HFF-Myc (cell line): ENCODE data around the gene SHROOM3.

Source experiments
- DNase-seq: peaks from one replicate; pipeline ENCODE4 v3.0.0-alpha.2; 2011; ENCODE audit warnings: low read depth; ENCODE audit errors: extremely low read depth
- H3K4me3 ChIP-seq: replicated peaks from 2 replicates; pipeline ENCODE4 v1.5.1; 2011; ENCODE audit warnings: low read depth, mild to moderate bottlenecking, control low read depth, low read length
- CTCF ChIP-seq: IDR thresholded peaks from 2 replicates; pipeline ENCODE4 v1.5.1; 2012; ENCODE audit warnings: mild to moderate bottlenecking, low read depth, low read length, control low read depth; ENCODE audit errors: missing control alignments

SHROOM3 gene

DNA sequence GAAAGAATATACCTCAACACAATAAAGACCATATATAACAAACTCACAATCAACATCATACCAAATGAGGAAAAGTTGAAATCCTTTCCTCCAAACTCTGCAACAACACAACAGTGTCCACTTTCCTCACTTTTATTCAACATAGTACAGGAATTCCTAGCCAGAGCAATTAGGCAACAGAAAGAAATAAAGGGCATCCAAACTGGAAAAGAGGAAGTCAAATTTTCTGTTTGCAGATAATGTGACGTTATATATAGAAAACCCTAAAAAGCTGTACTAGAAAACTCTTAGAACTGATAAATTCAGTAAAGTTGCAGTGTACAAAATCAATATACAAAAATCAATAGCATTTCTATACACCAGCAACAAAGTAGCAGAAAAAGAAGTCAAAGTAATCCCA lies 355.3 kb downstream of the SHROOM3 start:
- DNase-seq = no peak
- TF ChIP-seq CTCF = no peak

DNA sequence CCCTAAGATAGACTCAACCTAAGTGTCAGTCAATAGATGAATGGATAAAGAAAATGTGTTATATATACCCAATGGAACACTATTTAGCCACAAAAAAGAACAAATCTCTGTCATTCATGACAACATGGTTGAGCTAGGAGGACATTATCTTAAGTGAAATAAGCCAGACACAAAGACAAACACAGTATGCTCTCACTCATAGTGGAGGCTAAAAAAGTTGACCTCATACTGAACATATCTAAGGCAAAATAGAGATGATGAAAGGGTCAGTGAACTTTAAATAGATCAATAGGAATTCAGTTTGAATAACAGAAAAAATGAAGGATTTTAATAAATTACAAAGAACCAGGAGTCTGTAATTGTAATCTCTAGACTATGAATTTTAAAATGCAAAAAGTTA lies 356.4 kb downstream of the SHROOM3 start:
- no peak for DNase-seq
- no peak overlapping the region for H3K4me3 ChIP-seq
- TF ChIP-seq CTCF = no peak

More for the DNA sequence above, 355.3 kb downstream of the SHROOM3 start:
- no peak overlapping the region for H3K4me3 ChIP-seq

- H3K4me3 ChIP-seq = no peak overlapping the region
- no peak for DNase-seq
- TF ChIP-seq CTCF = no peak
These were observed 357.4 kb downstream of the SHROOM3 start for GRCh38 chr4:76792418-76792817.

DNA sequence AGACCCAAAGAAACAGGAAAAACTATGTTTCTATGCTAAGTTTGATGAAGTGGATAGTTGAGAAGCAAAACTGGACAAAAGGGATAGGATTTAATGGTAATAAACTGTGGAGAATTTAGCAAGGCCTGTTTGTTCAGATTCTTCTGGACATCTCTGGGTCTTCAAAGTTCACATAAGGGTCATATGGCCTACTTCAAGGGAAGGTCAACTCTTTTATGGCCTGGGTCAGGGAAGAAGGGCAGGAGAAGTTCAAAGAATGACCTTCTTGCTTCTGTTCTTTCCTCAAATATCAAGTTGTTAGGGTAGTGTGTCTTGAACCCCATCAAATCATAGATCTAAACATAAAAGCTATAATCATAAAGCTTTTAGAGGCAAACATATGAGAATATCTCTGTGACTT lies 360.2 kb downstream of the SHROOM3 start:
- no peak for TF ChIP-seq CTCF
- no peak overlapping the region for H3K4me3 ChIP-seq
- no peak for DNase-seq

- no peak overlapping the region for H3K4me3 ChIP-seq
- no peak for DNase-seq
- no peak for TF ChIP-seq CTCF
These were observed 364.1 kb downstream of the SHROOM3 start for GRCh38 chr4:76799140-76799539.

DNA sequence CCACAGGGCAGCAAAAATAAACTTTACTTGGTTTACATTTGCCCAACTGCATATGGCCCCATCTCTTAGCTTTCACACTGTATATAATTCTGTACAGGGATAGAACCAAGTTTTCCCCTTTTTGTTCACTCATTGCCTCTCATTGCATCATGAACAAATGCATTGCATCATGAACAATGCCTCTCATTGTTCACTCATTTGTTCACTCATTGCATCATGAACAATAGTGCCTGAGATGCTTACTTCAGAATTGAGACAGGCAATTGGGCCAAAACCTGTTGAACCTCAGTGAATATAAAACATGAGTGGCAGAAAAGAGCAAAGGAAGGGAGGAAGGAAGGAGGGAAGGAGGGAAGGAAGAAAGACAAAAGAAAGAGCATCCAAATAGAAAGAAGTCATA lies 364.7 kb downstream of the SHROOM3 start:
- DNase-seq = no peak
- no peak overlapping the region for H3K4me3 ChIP-seq
- TF ChIP-seq CTCF = no peak

DNA sequence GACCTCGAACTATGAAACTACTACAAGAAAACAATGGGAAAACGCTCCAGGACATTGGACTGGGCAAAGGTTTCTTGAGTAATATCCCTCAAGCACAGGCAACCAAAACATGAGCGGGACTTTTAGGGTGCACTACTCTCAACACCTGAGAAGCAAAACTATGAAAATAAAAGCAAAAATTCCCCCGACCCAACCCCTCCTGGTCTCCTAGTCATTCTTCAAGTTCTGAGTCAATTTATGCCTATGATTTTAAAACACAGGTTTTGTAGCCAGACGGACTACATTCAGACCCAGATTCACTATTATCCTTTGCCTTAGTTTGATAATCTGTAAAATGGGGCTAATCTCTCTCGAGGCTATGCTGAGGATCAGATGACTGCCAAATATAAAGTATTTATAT lies 365.9 kb downstream of the SHROOM3 start:
- no peak overlapping the region for H3K4me3 ChIP-seq
- no peak for TF ChIP-seq CTCF
- DNase-seq = no peak
